ENCODE data around the gene SBF2.

GRCh38 chr11:10150800-10151199, 143.2 kb downstream of the SBF2 start:
- TF ChIP-seq POLR2AphosphoS5 (IDR thresholded peaks at IDR 0.05; ENCODE audit: low read depth, low read length) (no peak), TAF1 (IDR thresholded peaks at IDR 0.05; ENCODE audit: borderline replicate concordance, insufficient read depth, low read length) (no peak), SIN3A (IDR thresholded peaks at IDR 0.05; ENCODE audit: borderline replicate concordance, insufficient read depth, low read length) (no peak), FOXP2 (optimal IDR thresholded peaks at IDR 0.05; ENCODE audit: borderline replicate concordance, extremely low read depth, extremely low read length, insufficient read depth) (no peak)
- TF ChIP-seq, protein P1, sequence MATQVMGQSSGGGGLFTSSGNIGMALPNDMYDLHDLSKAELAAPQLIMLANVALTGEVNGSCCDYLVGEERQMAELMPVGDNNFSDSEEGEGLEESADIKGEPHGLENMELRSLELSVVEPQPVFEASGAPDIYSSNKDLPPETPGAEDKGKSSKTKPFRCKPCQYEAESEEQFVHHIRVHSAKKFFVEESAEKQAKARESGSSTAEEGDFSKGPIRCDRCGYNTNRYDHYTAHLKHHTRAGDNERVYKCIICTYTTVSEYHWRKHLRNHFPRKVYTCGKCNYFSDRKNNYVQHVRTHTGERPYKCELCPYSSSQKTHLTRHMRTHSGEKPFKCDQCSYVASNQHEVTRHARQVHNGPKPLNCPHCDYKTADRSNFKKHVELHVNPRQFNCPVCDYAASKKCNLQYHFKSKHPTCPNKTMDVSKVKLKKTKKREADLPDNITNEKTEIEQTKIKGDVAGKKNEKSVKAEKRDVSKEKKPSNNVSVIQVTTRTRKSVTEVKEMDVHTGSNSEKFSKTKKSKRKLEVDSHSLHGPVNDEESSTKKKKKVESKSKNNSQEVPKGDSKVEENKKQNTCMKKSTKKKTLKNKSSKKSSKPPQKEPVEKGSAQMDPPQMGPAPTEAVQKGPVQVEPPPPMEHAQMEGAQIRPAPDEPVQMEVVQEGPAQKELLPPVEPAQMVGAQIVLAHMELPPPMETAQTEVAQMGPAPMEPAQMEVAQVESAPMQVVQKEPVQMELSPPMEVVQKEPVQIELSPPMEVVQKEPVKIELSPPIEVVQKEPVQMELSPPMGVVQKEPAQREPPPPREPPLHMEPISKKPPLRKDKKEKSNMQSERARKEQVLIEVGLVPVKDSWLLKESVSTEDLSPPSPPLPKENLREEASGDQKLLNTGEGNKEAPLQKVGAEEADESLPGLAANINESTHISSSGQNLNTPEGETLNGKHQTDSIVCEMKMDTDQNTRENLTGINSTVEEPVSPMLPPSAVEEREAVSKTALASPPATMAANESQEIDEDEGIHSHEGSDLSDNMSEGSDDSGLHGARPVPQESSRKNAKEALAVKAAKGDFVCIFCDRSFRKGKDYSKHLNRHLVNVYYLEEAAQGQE (IDR thresholded peaks at IDR 0.05; ENCODE audit: insufficient read depth in 1 of 2, low read depth in 2 of 2, low read length in 2 of 2): no peak

All from PFSK-1 (cell line).